ENCODE data around the gene NBEA.

NBEA gene

GRCh38 chr13:35342440-35342839 lies 400.4 kb downstream of the NBEA start:
- TF ChIP-seq, protein P1, sequence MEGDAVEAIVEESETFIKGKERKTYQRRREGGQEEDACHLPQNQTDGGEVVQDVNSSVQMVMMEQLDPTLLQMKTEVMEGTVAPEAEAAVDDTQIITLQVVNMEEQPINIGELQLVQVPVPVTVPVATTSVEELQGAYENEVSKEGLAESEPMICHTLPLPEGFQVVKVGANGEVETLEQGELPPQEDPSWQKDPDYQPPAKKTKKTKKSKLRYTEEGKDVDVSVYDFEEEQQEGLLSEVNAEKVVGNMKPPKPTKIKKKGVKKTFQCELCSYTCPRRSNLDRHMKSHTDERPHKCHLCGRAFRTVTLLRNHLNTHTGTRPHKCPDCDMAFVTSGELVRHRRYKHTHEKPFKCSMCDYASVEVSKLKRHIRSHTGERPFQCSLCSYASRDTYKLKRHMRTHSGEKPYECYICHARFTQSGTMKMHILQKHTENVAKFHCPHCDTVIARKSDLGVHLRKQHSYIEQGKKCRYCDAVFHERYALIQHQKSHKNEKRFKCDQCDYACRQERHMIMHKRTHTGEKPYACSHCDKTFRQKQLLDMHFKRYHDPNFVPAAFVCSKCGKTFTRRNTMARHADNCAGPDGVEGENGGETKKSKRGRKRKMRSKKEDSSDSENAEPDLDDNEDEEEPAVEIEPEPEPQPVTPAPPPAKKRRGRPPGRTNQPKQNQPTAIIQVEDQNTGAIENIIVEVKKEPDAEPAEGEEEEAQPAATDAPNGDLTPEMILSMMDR (IDR thresholded peaks at IDR 0.05; ENCODE audit: low read depth, low read length, missing control alignments) = no peak
- H3K4me3 ChIP-seq (ENCODE audit: low read depth, low read length) = no peak overlapping the region
- in situ Hi-C loops (cut with HindIII; ENCODE audit: low sequenced_read_pairs) = no loop called here
- DNase-seq (ENCODE audit: low read depth) = no peak

DNA sequence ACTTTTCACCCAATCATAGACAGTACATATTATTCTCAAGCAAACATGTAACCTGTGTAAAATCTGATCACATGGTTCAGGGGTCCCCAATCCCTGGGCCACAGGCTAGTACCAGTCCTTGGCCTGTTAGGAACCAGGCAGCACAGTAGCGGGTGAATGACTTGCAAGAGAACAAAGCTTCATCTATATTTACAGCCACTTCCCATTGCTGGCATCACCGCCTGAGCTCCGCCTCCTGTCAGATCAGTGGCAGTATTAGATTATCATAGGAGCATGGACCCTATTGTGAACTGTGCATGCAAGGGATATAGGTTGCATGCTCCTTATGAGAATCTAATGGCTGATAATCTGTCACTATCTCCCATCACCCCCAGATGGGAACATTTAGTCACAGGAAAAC lies 401.3 kb downstream of the NBEA start:
- TF ChIP-seq, protein P1 (IDR thresholded peaks at IDR 0.05; ENCODE audit: low read depth, low read length, missing control alignments) = no peak
- H3K4me3 ChIP-seq (ENCODE audit: low read depth, low read length) = no peak overlapping the region
- no peak for DNase-seq (ENCODE audit: low read depth)
- in situ Hi-C loops (cut with HindIII; ENCODE audit: low sequenced_read_pairs) = no loop called here

GRCh38 chr13:35345992-35346391 lies 403.9 kb downstream of the NBEA start:
- in situ Hi-C loops (cut with HindIII; ENCODE audit: low sequenced_read_pairs) = no loop called here
- TF ChIP-seq, protein P1 (IDR thresholded peaks at IDR 0.05; ENCODE audit: low read depth, low read length, missing control alignments) = no peak
- no peak overlapping the region for H3K4me3 ChIP-seq (ENCODE audit: low read depth, low read length)
- DNase-seq (ENCODE audit: low read depth) = no peak

DNA sequence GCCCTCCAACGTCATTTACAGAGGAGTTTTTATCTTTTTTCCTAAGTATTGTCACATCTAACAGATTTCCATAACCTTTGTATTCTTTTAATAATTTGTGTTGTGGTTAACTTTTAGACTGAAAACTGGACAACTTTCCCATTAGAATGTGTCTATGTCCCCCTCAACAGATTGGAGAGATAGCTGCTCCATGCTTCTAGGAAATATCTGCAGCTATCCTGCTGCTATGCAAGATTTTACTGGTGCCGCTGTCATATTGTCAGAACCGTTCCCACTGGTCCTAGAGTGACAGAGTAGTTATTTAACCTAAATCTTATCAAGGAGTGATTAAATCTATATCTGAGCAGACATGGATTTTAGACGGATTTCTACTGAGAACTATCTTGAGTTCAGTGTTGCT lies 404.4 kb downstream of the NBEA start:
- no peak for DNase-seq (ENCODE audit: low read depth)
- TF ChIP-seq, protein P1 (IDR thresholded peaks at IDR 0.05; ENCODE audit: low read depth, low read length, missing control alignments) = no peak
- H3K4me3 ChIP-seq (ENCODE audit: low read depth, low read length) = no peak overlapping the region
- in situ Hi-C loops (cut with HindIII; ENCODE audit: low sequenced_read_pairs) = no loop called here

DNA sequence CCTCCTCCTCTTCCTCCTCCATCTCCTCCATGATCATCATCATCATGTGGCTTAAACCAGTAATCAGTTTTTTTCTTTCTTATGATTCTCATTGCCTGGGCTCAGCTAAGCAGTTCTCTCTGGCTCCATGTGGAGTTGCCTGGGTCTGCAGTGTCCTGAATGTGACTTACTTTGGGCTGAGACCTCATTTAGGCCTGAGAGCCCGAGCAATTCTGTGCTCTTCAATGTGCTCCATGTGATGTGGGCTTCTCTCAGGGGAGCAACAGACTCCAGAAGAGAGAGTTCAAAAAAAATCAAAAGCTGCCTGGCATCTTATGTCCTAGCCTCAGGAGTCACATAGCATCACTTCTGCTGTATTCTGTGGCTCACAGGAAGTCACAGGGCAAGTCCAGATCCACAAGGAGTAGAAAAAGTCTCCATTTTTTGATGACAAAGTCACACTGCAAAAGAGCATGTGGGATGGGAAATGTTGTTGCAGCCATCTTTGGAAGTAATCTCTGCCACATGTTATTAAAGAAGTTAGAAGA lies 405.7 kb downstream of the NBEA start:
- DNase-seq (ENCODE audit: low read depth) = no peak
- in situ Hi-C loops (cut with HindIII; ENCODE audit: low sequenced_read_pairs) = no loop called here
- TF ChIP-seq, protein P1 (IDR thresholded peaks at IDR 0.05; ENCODE audit: low read depth, low read length, missing control alignments) = no peak
- no peak overlapping the region for H3K4me3 ChIP-seq (ENCODE audit: low read depth, low read length)

DNA sequence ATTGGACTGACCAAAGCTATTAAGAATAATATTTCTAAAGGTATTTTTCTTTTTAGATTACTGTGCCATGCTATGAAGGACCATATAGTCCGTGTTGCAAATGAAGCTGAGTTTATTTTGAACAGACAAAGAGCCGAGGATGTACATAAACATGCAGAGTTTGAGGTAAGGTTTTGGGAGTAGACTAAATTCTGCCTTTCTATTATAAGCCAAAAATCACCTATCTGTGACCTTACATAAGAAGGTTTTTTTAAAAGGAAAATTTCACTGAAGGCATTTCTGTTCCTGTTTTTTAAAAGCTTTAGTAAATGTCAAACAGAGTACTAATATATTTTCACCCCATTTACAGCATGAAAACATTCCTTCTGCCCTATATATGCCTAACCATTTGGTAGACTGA lies 407.0 kb downstream of the NBEA start:
- DNase-seq (ENCODE audit: low read depth) = no peak
- in situ Hi-C loops (cut with HindIII; ENCODE audit: low sequenced_read_pairs) = no loop called here
- no peak overlapping the region for H3K4me3 ChIP-seq (ENCODE audit: low read depth, low read length)
- TF ChIP-seq, protein P1 (IDR thresholded peaks at IDR 0.05; ENCODE audit: low read depth, low read length, missing control alignments) = no peak
